Measurements from ENCODE around the gene SLC22A23. TPM values are rescaled to one million over a fixed set of nuclear protein-coding genes. Genes with fewer than 3 reads are reported as not detected.

Gene SLC22A23
- total RNA-seq, 1 donor from 2014 or later = 0.52 TPM

- H3K4me3 ChIP-seq (ENCODE audit: low read depth, low read length) = no peak overlapping the region
- DNase-seq (ENCODE audit: low read depth) = no peak
- TF ChIP-seq CTCF (conservative IDR thresholded peaks at IDR 0.05; ENCODE audit: low read depth, low read length) = no peak
Observed at GRCh38 chr6:3277851-3278416, 178.9 kb downstream of the SLC22A23 start.

GRCh38 chr6:3277251-3277650, 179.6 kb downstream of the SLC22A23 start:
- TF ChIP-seq CTCF (conservative IDR thresholded peaks at IDR 0.05; ENCODE audit: low read depth, low read length) = no peak
- DNase-seq (ENCODE audit: low read depth) = no peak
- no peak overlapping the region for H3K4me3 ChIP-seq (ENCODE audit: low read depth, low read length)

- TF ChIP-seq CTCF (conservative IDR thresholded peaks at IDR 0.05; ENCODE audit: low read depth, low read length) = no peak
- no peak for DNase-seq (ENCODE audit: low read depth)
- H3K4me3 ChIP-seq (ENCODE audit: low read depth, low read length) = no peak overlapping the region
Observed at GRCh38 chr6:3276174-3277167, 180.4 kb downstream of the SLC22A23 start.

- H3K4me3 ChIP-seq (ENCODE audit: low read depth, low read length) = no peak overlapping the region
- TF ChIP-seq CTCF (conservative IDR thresholded peaks at IDR 0.05; ENCODE audit: low read depth, low read length) = no peak
- no peak for DNase-seq (ENCODE audit: low read depth)
Observed at GRCh38 chr6:3273707-3274521, 182.9 kb downstream of the SLC22A23 start.

GRCh38 chr6:3272911-3273547, 183.8 kb downstream of the SLC22A23 start:
- no peak for DNase-seq (ENCODE audit: low read depth)
- no peak for TF ChIP-seq CTCF (conservative IDR thresholded peaks at IDR 0.05; ENCODE audit: low read depth, low read length)
- H3K4me3 ChIP-seq (ENCODE audit: low read depth, low read length) = no peak overlapping the region

GRCh38 chr6:3271756-3272155, 185.1 kb downstream of the SLC22A23 start:
- no peak overlapping the region for H3K4me3 ChIP-seq (ENCODE audit: low read depth, low read length)
- no peak for TF ChIP-seq CTCF (conservative IDR thresholded peaks at IDR 0.05; ENCODE audit: low read depth, low read length)
- DNase-seq (ENCODE audit: low read depth) = no peak
